Dendritic cell treated with granulocyte-macrophage colony-stimulating factor and Interleukin-4, amounts not matched to agents 40 ng/mL and 50 ng/mL, for 4 days (primary cell): ENCODE results near the gene NLK.
"Not testable (repeated sequence)": the region's sequence is repeated elsewhere in the genome, so short reads cannot be mapped to it uniquely, and the experiment has no call there.

Experiments
- H3K27ac Mint-ChIP-seq: one replicate; pipeline ENCODE4 v1.8.0; 2022; ENCODE audit warnings: mild to moderate bottlenecking, mixed read lengths
- H3K27me3 Mint-ChIP-seq: one replicate; pipeline ENCODE4 v1.8.0; 2022; ENCODE audit warnings: mild to moderate bottlenecking, mixed read lengths
- H3K36me3 Mint-ChIP-seq: one replicate; pipeline ENCODE4 v1.8.0; 2022; ENCODE audit warnings: low read depth, mixed read lengths
- H3K4me1 Mint-ChIP-seq: one replicate; pipeline ENCODE4 v1.8.0; 2022; ENCODE audit warnings: low read depth, mixed read lengths
- H3K4me3 Mint-ChIP-seq: one replicate; pipeline ENCODE4 v1.8.0; 2022; ENCODE audit warnings: mild to moderate bottlenecking, moderate library complexity, mixed read lengths
- H3K9me3 Mint-ChIP-seq: one replicate; pipeline ENCODE4 v1.8.0; 2022; ENCODE audit warnings: mixed read lengths
- intact Hi-C: fragments of 100-400 bp; cut with micrococcal nuclease; formaldehyde crosslinking; loops from one replicate; pipeline ENCODE4 v1.15.0; 2022

The NLK gene

GRCh38 chr17:28239271-28239624 lies 196.8 kb downstream of the NLK start:
- intact Hi-C loops: loop anchor here (10.0 kb wide), 1 partner anchor 166 kb away; the partner anchor contains the start of gene SLC46A1
- H3K9me3 Mint-ChIP-seq: no peaks in the 10 kb centered on the region
- H3K4me1 Mint-ChIP-seq: no peaks in the 10 kb centered on the region
- no peak overlapping the region for H3K4me3 Mint-ChIP-seq
- H3K36me3 Mint-ChIP-seq: no peaks in the 10 kb centered on the region
- no peak overlapping the region for H3K27ac Mint-ChIP-seq
- peaks cover 8% of the 10 kb centered on the region for H3K27me3 Mint-ChIP-seq

- peaks cover under 1% of the 10 kb centered on the region for H3K27me3 Mint-ChIP-seq
- H3K36me3 Mint-ChIP-seq: no peaks in the 10 kb centered on the region
- no peak overlapping the region for H3K4me3 Mint-ChIP-seq
- H3K4me1 Mint-ChIP-seq: no peaks in the 10 kb centered on the region
- H3K27ac Mint-ChIP-seq: no peak overlapping the region
- no peaks in the 10 kb centered on the region for H3K9me3 Mint-ChIP-seq
- intact Hi-C loops: no loop called here
Measured at GRCh38 chr17:28240688-28241340, 198.3 kb downstream of the NLK start.

GRCh38 chr17:28242791-28243190 lies 200.3 kb downstream of the NLK start:
- no peak overlapping the region for H3K27ac Mint-ChIP-seq
- no peak overlapping the region for H3K4me3 Mint-ChIP-seq
- intact Hi-C loops: no loop called here
- H3K4me1 Mint-ChIP-seq: no peaks in the 10 kb centered on the region
- H3K27me3 Mint-ChIP-seq: peaks cover 5% of the 10 kb centered on the region
- H3K9me3 Mint-ChIP-seq: no peaks in the 10 kb centered on the region
- no peaks in the 10 kb centered on the region for H3K36me3 Mint-ChIP-seq

GRCh38 chr17:28243268-28243667 lies 200.8 kb downstream of the NLK start:
- H3K27me3 Mint-ChIP-seq, H3K27ac Mint-ChIP-seq, H3K9me3 Mint-ChIP-seq, intact Hi-C loops, H3K4me3 Mint-ChIP-seq, H3K4me1 Mint-ChIP-seq, H3K36me3 Mint-ChIP-seq: not testable (repeated sequence)

GRCh38 chr17:28244446-28244845 lies 202.0 kb downstream of the NLK start:
- Mint-ChIP-seq H3K36me3 (no peaks in the 10 kb centered on the region), H3K4me1 (no peaks in the 10 kb centered on the region), H3K4me3 (no peak overlapping the region), H3K27me3 (peaks cover 10% of the 10 kb centered on the region), H3K27ac (no peak overlapping the region), H3K9me3 (no peaks in the 10 kb centered on the region)
- intact Hi-C loops: no loop called here
